GM12892 (cell line): ENCODE data around the gene NDUFB2.

Source experiments
- POLR2A ChIP-seq: IDR thresholded peaks from 2 replicates; pipeline ENCODE4 v1.6.1; 2011; ENCODE audit warnings: low read depth, low read length, control low read depth
- POLR2AphosphoS5 ChIP-seq: IDR thresholded peaks from 2 replicates; pipeline ENCODE4 v1.6.1; 2011; ENCODE audit warnings: low read depth, low read length, control low read depth
- TAF1 ChIP-seq: IDR thresholded peaks from 2 replicates; pipeline ENCODE4 v1.6.1; 2011; ENCODE audit warnings: low read depth, mild to moderate bottlenecking, control low read depth, low read length, borderline replicate concordance

GRCh38 chr7:140680886-140681285, 15.6 kb upstream of the NDUFB2 start:
- TF ChIP-seq POLR2A (no peak), POLR2AphosphoS5 (no peak), TAF1 (no peak)
